HL-60/S4 (cell line): Measurements from ENCODE around the gene POLR1F.

Source experiments
- in situ Hi-C: fragments of 300-500 bp; cut with MboI; formaldehyde crosslinking; loops from 2 replicates; pipeline ENCODE4 v1.14.3; 2022; ENCODE audit warnings: low sequenced_read_pairs

The POLR1F gene

DNA sequence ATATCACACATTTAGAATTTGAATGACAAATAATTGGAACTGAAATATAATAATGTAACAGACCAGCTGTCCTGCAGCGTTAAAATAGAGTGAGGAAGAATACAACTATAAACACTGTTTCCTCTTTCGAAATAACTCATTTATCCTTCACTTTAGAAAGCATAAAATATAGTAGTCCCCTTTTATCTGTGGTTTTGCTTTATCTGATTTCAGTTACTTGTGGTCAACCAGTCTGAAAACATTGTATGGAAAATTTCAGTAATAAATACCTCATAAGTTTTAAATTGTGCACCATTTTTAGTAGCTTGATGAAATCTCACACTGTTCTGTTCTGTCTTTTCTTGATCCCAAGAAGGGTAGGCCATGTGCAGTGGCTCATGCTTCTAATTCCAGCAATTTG lies 31.7 kb downstream of the POLR1F start:
- in situ Hi-C loops = no loop called here

DNA sequence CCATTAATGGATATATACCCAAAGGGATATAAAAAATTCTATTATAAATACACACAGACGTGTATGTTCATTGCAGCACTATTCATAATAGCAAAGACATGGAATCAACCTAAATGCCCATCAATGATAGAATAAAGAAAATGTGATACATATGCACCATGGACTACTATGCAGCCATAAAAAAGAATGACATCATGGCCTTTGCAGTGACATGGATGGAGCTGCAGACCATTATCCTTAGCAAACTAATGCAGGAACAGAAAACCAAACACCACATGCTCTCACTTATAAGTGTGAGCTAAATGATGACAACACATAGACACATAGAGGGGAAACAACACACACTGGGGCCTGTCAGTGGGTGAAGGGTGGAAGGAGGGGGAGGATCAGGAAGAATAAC lies 33.0 kb downstream of the POLR1F start:
- in situ Hi-C loops = no loop called here

- in situ Hi-C loops = loop anchor here (25.0 kb wide), 1 partner anchor 1312 kb away; no protein-coding TSS in a partner anchor
These were observed 34.4 kb downstream of the POLR1F start for GRCh38 chr7:19674266-19674960.

DNA sequence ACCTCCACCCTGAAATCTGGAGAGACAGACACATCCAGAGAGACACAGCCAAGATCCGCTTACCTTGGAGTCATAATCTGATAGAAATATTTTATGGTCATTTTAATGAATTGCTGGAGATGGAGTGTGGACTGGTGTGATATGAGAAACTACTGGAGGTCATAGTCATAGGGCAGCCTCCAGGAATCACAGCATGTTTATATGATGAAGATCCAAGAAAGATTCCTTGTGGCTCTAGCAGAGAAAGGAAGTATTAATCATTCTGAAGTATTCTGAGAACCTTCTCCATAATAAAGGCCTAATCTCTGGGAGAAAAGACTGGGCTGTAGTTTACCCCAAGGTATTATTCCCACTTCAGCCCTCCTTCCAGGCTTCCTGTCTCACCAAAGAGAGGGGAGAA lies 38.0 kb downstream of the POLR1F start:
- in situ Hi-C loops = loop anchor here (25.0 kb wide), 1 partner anchor 1309 kb away; no protein-coding TSS in a partner anchor

- in situ Hi-C loops = loop anchor here (25.0 kb wide), 1 partner anchor 1303 kb away; no protein-coding TSS in a partner anchor
These were observed 43.3 kb downstream of the POLR1F start for GRCh38 chr7:19665399-19666008.

- in situ Hi-C loops = loop anchor here (25.0 kb wide), 1 partner anchor 1302 kb away; no protein-coding TSS in a partner anchor
These were observed 44.9 kb downstream of the POLR1F start for GRCh38 chr7:19663816-19664462.

- in situ Hi-C loops = no loop called here
These were observed 60.0 kb downstream of the POLR1F start for GRCh38 chr7:19648791-19649190.
